GM12872 (cell line): ENCODE data around the gene JAKMIP1.
A peak's percentile ranks its signal among the peaks of the same experiment; 100 is the strongest.

Experiments
- CTCF ChIP-seq: IDR thresholded peaks from 3 replicates; pipeline ENCODE4 v1.5.1; 2011; ENCODE audit warnings: low read depth, mild to moderate bottlenecking, low read length, moderate library complexity; ENCODE audit not compliant: insufficient read depth

The JAKMIP1 gene

GRCh38 chr4:6205567-6205931 lies 5.2 kb upstream of the JAKMIP1 start:
- TF ChIP-seq CTCF = no peak

GRCh38 chr4:6204871-6205566 lies 4.7 kb upstream of the JAKMIP1 start:
- TF ChIP-seq CTCF = no peak

GRCh38 chr4:6204098-6204497 lies 3.7 kb upstream of the JAKMIP1 start:
- no peak for TF ChIP-seq CTCF

GRCh38 chr4:6201580-6202091 lies 1.3 kb upstream of the JAKMIP1 start:
- no peak for TF ChIP-seq CTCF

GRCh38 chr4:6200922-6201362 lies 593 bp upstream of the JAKMIP1 start:
- TF ChIP-seq CTCF = no peak

GRCh38 chr4:6199422-6199921 lies 877 bp downstream of the JAKMIP1 start:
- TF ChIP-seq CTCF = no peak

- peak; percentile 30; the same call in 1 of the 3 replicates for TF ChIP-seq CTCF
Observed at GRCh38 chr4:6198768-6199421, 1.5 kb downstream of the JAKMIP1 start.
